Adrenal gland (tissue), 5 donors: ENCODE results near the gene XIRP1.

Experiments used
- POLR2A ChIP-seq, 2 donors: fragments of 450-650 bp; IDR thresholded peaks; one replicate each; pipeline ENCODE4 v1.6.1; 2017; ENCODE audit warnings: antibody characterized with exemption in 2 of 2, mild to moderate bottlenecking in 2 of 2, moderate library complexity in 1 of 2
- TF ChIP-seq, protein P1 (sequence below), 6 experiments: fragments of 450-650 bp in 4 of 6; fragments of 200-600 bp in 2 of 6; sonication (generic) in 1 of 6; IDR thresholded peaks; 1 replicate in 5 of 6; 2 replicates in 1 of 6; pipeline versions ENCODE4 v1.5.1 to v1.8.0; 2016 to 2021; ENCODE audit warnings: antibody characterized with exemption in 6 of 6, mild to moderate bottlenecking in 2 of 6, moderate library complexity in 1 of 6
- donor health status: DM: no; HTN: no; CAD: no.

DNA sequence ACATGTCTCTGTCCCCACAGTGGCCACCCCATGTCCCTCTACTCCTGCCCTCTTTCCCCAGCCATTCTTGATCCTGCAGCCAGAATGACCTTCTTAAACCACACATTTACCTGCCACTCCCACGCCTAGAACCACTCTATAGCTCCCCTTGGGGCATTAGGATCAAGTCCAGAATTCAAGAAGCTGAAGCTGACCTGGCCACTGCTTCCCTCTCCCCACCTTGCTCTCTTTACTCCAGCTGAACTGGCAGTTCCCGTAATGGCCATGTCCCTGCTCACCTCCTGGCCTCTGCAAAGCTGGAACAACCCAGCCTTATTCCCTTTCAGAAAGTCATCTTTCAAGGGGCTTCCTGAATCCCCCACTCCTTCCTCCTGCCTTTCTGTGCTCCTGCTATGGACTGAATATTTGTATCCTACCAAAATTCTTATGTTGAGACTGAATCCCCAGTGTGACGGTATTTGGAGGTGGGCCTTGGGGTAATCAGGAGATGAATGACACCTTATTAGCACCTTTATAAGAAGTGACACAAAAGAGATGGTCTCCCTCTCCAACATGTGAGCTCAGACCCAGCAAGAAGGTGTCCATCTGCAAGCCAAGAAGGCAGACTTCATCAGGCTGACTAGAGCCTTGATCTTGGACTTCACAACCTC, 42.8 kb downstream of the XIRP1 start:
- TF ChIP-seq, protein P1, sequence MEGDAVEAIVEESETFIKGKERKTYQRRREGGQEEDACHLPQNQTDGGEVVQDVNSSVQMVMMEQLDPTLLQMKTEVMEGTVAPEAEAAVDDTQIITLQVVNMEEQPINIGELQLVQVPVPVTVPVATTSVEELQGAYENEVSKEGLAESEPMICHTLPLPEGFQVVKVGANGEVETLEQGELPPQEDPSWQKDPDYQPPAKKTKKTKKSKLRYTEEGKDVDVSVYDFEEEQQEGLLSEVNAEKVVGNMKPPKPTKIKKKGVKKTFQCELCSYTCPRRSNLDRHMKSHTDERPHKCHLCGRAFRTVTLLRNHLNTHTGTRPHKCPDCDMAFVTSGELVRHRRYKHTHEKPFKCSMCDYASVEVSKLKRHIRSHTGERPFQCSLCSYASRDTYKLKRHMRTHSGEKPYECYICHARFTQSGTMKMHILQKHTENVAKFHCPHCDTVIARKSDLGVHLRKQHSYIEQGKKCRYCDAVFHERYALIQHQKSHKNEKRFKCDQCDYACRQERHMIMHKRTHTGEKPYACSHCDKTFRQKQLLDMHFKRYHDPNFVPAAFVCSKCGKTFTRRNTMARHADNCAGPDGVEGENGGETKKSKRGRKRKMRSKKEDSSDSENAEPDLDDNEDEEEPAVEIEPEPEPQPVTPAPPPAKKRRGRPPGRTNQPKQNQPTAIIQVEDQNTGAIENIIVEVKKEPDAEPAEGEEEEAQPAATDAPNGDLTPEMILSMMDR (IDR thresholded peaks at IDR 0.05), result no peak
- TF ChIP-seq POLR2A (IDR thresholded peaks at IDR 0.05), result no peak
